HG02798 (cell line): Measurements from ENCODE around the gene ADGRG7.
"Not testable (repeated sequence)": the region's sequence is repeated elsewhere in the genome, so short reads cannot be mapped to it uniquely, and the experiment has no call there.

ENCODE experiments used
- ATAC-seq: cut with Tn5 transposase; IDR thresholded peaks from one replicate; pipeline ENCODE4 v1.9.1; 2021; ENCODE audit warnings: mild to moderate bottlenecking; ENCODE audit not compliant: unreplicated experiment, poor library complexity

The ADGRG7 gene, protein sequence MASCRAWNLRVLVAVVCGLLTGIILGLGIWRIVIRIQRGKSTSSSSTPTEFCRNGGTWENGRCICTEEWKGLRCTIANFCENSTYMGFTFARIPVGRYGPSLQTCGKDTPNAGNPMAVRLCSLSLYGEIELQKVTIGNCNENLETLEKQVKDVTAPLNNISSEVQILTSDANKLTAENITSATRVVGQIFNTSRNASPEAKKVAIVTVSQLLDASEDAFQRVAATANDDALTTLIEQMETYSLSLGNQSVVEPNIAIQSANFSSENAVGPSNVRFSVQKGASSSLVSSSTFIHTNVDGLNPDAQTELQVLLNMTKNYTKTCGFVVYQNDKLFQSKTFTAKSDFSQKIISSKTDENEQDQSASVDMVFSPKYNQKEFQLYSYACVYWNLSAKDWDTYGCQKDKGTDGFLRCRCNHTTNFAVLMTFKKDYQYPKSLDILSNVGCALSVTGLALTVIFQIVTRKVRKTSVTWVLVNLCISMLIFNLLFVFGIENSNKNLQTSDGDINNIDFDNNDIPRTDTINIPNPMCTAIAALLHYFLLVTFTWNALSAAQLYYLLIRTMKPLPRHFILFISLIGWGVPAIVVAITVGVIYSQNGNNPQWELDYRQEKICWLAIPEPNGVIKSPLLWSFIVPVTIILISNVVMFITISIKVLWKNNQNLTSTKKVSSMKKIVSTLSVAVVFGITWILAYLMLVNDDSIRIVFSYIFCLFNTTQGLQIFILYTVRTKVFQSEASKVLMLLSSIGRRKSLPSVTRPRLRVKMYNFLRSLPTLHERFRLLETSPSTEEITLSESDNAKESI

GRCh38 chr3:100609305-100609704, at the start of gene ADGRG7:
Gene ADGRG7 (plus strand): TSS chr3:100609601. CDS start chr3:100609857, 256 bp downstream.
- ATAC-seq = no peak

DNA sequence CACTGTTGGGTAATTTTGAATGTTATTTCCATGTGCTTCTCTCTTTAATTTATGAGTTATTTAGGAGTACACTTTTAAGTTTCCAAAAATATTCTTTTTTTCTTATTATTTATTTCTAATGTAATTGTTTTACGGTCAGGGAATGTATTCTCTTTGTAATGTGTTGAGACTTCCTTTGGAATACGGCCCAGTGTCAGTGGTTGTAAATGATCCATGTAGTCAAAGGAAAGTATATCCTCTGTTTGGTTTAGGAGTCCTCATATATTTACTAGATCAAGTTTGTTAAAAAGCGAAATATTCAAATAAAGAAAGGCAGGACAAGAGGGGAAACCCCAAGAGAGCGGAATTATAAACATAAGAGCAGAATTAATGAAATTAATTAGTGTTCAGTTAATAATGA, 49.0 kb upstream of the ADGRG7 start:
- no peak for ATAC-seq

DNA sequence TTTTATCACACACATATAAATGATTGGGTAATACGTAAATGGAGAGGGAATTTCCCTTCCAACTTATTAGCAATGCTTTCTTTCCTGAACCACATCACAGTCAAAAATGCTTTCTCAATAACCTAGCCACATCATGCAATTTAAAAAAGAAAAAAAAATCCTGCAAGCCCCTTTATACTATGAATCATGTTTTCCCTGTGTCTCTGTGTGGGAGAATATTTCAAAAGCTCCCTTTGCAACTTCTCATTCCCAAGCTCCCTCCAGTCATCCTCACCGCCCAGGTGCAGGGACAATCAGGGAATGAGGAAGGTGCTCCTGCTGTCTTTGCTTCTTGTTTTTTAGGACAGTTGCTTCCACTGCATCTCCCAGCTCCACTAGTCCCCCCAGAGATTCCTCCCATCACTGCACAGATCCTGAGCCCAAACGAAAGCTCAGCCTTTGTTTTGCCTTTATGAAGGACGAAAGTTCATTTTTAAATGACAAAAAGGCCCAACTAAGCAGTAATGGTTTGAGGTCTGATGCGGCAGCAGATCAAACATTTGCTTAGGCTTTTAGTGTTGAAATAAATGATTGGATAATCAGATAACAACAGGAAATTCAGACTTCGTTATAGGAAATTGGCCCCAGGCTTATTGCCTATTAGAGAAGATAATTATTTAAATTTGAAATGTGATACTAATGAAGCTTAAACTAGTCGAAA, 47.8 kb upstream of the ADGRG7 start:
- no peak for ATAC-seq

- no peak for ATAC-seq
These were observed 47.1 kb upstream of the ADGRG7 start for GRCh38 chr3:100562224-100562857.

DNA sequence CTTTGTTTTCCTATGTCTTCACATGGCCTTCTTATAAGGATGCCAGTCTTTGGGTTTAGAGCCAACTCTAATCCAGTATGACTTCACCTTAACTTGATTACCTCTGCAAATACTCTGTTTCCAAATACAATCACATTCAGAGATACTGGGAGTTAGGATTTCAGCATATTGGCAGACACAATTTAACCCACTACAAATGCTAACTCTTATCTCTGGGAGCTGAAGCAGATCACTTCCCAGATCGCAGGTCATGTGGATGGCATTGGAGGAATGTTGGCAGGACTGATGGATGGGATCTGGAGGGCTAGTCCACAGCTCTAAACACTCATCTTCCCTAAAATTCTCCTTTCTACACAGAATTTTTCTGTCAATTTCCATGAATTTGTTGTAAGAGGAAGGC, 46.2 kb upstream of the ADGRG7 start:
- ATAC-seq = no peak

- ATAC-seq = no peak
These were observed 45.7 kb upstream of the ADGRG7 start for GRCh38 chr3:100563652-100564211.

DNA sequence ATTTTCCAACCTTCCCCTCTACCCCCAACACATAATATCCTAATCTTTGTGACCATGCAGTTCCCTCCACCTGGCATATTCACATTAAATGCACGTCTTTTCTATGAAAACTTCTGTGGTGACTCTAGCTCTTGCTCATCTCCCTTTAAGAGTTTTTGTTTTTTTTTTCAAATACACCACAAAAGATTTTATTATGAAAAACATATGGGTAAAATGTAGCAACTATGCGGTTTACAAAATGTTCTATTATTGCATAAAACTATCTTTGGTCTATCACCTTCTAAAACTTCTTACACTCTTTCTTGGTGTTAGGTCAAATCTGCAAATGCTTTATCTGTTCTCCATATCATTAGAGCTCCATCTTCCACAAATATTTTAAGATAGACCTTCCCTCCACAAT, 38.6 kb upstream of the ADGRG7 start:
- ATAC-seq = no peak

- ATAC-seq = no peak
These were observed 34.9 kb upstream of the ADGRG7 start for GRCh38 chr3:100574536-100574935.

DNA sequence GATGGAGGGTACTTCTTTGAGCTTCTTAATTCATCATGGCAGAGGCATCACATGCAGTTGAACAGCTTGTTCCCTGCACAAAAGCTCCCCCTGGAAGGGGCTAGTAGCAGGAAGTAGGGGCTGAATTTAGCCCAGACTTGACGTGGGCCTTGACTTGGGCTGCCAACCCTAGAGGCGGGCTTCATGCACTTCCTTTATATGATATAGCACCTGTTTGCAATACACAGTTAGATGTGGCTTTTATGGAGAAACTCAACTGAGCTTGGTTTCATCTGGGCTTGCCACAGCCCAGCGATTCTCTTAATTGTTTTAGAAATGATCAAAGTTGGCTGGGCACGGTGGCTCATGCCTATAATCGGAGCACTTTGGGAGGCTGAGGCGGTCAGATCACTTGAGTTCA, 33.7 kb upstream of the ADGRG7 start:
- ATAC-seq = no peak

DNA sequence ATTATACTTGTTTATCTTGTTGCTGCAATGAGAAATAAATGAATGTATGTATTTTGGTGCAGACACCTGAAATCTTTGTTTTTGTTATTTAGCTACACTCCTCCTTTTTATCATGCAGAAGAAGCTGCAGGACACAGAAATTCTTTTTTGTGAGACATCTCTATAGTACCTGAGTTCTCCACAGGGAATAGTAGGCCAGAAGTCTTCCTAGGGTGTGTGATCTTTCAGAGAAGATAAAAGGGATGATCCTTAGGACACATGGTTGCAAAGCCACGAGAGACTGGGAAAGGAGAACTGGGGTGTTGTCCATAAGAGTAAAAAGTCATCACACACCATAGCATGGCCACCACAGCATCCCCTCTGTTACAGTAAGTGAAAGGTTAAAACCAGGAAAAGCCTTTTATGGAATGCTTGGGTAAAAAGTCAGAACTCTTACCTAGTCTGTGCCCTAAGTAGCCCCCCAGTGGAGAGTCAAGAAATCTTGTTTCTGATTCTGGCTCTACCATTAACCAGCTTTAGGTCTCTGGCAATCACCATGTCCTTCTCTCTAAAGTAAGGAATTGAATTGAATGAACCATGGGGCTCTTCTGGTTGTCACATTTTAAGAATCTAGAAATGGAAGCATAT, 31.9 kb upstream of the ADGRG7 start:
- no peak for ATAC-seq

DNA sequence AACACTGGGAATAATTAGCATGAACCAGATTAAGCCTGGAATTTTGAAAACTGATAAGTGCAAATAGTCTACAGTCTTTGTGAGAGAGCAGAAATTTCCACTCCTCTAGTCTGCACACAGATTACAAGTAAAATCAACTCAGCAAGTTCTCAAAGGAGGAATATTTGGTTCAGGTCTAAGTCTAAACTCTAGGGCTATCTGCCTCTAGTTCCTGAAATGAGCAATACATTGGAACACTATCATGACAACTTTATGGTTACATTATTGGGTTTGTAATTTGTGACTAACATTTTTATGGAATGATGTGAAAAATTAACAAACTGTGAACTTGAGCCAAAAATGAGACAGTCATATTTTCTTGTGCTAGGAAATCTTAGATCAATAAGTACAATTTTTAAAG, 30.8 kb upstream of the ADGRG7 start:
- no peak for ATAC-seq

DNA sequence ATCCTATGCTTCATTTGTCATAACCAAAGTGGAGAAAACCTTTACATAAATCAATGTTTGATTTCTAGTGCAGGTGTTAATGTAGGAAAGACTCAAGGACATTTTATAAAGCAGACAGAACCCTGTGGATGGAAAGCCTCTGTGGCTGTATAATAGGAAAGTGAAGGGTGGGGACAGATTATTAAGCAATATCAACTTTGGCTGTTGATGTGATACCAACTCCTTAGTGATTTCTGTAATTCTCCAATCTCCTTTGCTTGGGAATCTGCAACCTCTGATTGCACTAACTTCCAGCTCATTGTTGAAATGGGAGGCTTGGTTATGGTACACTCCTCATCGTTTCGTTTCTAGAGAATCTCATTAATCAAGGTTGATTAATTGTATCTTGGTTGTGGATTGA, 29.3 kb upstream of the ADGRG7 start:
- no peak for ATAC-seq

DNA sequence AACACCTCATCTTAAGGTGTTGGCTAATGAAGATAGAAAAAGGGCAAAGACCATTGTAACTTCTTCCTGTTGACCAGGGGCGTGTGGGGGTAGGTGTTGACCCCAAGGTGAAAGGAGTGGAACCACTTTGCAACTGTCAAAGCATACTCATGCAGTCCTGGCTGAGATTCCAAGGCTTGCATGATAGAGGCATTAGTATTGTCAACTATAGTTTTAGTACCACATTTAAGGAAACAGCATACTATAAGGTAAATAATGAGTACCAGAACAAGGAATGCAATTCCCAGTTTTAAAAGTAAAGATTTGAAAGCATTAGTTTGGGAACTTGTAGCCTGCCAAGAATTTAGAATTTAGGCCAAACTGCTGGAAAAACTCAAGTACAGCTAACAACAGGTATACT, 27.8 kb upstream of the ADGRG7 start:
- no peak for ATAC-seq

- ATAC-seq = not testable (repeated sequence)
These were observed 27.2 kb upstream of the ADGRG7 start for GRCh38 chr3:100582157-100582556.

DNA sequence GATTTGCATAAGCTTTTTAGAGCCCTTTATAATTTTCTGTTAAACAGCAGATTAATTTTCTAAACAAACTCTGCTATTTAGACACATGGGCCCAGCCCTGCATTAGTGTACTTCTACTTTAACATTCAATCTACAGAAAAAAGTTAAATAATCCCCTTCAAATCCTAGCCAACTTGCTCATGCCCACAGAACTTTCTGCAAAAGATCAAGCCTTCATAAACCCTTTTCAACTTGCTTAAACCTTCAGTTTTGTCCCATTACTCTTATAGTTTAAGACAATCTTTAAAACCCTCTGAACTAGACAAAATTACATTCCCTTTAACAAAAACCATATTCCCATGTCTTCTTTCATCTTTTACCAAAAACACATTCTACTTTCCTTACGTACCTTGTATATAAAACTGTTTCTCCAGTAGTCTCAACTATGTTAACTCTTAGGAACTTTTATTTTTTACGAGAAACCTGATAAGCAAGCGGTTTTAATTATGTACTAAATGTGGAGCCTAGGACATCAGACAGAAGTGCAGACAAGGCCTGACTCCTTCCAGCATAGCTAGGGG, 25.2 kb upstream of the ADGRG7 start:
- ATAC-seq = no peak

DNA sequence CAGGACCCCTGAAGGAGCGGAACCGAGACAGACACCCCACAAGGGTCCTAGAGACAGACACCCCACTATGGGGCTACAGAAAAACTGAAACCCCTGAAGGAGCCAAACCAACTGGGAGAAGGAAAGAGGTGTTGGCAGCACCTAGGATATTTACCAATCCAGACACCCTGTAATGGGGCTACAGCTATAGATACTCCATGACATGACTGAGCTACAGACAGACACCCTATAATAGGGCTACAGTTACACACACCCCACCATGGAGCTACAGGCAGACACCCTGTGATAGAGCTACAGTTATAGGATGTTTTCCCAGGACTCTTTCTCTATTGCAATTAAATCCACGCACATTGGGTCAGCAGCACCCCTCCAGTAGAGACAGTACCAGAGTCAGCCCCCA, 22.6 kb upstream of the ADGRG7 start:
- no peak for ATAC-seq

- ATAC-seq = no peak
These were observed 21.1 kb upstream of the ADGRG7 start for GRCh38 chr3:100588251-100588650.

GRCh38 chr3:100590114-100590839, 19.1 kb upstream of the ADGRG7 start:
- ATAC-seq = peak; percentile 92

DNA sequence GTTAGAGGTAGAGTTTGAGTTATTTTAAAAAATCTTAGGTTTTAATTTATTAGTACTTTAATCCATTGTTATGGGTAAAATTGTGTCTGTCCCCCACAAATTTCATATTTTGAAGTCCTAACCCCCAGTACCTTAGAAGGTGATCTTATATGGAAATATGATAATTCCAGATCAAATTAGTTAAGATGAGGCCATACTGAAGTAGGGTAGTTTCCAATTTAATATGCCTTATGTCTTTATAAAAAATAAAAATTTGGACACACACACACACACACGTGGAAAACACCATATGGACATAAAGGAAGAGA, 18.6 kb upstream of the ADGRG7 start:
- ATAC-seq = no peak
